GM21619 (cell line): ENCODE measurements around the gene PHACTR3.

Source experiments
- ATAC-seq: cut with Tn5 transposase; IDR thresholded peaks from one replicate; pipeline ENCODE4 v1.9.1; 2021; ENCODE audit not compliant: unreplicated experiment

The PHACTR3 gene

DNA sequence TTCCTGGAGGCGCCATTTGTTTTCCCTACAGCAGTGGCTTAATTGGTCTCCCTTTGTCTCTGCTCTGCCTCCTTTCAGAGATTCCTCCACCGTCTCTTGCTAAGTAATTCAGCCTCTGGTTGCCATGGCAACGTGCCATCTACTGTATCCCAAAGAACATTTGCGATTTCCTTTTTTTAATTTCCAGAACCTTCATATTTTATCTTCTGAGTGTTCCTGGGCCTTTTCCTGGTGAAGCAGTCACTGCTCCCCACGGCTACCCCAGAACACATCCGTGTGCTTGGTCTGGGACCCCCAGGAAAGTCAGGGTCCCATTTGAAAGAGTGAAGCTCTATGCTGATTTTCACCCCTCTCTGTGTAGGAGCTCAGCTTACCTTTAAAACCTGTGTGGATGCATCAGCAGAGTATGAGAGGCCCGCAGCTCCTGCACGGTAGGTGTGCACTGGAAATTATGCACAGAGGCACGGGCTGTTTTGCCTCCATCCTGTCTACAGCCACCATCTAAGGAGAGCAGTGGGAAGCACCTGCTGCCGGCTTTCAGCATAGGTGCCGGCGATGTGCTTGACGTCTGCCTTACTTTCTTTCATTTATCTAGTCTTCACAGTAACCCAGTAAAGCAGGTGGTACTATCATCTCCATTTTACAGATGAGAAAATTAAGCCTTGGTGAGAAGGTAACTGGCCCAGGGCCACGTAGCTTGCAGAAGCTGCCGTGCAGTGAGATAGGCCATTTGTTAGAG, 206.3 kb downstream of the PHACTR3 start:
- no peak for ATAC-seq

- no peak for ATAC-seq
These were observed 207.4 kb downstream of the PHACTR3 start for GRCh38 chr20:59811681-59812171.

- ATAC-seq = no peak
These were observed 208.2 kb downstream of the PHACTR3 start for GRCh38 chr20:59812286-59813125.

- no peak for ATAC-seq
These were observed 209.0 kb downstream of the PHACTR3 start for GRCh38 chr20:59813126-59813947.

- ATAC-seq = no peak
These were observed 209.9 kb downstream of the PHACTR3 start for GRCh38 chr20:59813948-59814839.

- no peak for ATAC-seq
These were observed 210.6 kb downstream of the PHACTR3 start for GRCh38 chr20:59814840-59815340.

DNA sequence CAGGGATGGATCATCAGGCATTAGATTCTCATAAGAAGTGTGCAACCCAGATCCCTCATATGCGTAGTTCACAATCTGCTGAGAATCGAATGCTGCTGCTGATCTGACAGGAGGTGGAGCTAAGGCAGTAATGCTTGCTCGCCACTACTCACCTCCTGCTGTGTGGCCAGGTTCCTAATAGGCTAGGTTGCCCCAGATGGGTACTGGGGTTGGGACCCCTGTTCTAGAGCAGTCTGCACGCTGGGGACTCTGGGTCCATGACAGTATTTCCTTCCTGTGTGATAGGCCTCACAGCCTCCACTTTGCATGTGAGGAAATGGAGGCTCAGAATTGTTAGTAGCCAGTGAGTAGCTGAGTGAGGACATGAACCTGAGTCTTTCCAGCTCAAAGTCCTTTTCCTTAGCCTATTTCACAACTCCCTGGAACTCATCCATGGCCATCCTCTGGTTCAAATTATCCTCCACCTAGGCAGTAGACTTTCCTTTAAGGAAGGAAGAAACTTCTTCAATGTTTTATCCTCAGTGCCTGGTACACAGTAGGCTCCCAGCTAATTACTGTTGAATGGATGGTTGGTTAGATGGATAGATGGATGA, 211.9 kb downstream of the PHACTR3 start:
- ATAC-seq = no peak

- ATAC-seq = no peak
These were observed 213.1 kb downstream of the PHACTR3 start for GRCh38 chr20:59817406-59817805.

DNA sequence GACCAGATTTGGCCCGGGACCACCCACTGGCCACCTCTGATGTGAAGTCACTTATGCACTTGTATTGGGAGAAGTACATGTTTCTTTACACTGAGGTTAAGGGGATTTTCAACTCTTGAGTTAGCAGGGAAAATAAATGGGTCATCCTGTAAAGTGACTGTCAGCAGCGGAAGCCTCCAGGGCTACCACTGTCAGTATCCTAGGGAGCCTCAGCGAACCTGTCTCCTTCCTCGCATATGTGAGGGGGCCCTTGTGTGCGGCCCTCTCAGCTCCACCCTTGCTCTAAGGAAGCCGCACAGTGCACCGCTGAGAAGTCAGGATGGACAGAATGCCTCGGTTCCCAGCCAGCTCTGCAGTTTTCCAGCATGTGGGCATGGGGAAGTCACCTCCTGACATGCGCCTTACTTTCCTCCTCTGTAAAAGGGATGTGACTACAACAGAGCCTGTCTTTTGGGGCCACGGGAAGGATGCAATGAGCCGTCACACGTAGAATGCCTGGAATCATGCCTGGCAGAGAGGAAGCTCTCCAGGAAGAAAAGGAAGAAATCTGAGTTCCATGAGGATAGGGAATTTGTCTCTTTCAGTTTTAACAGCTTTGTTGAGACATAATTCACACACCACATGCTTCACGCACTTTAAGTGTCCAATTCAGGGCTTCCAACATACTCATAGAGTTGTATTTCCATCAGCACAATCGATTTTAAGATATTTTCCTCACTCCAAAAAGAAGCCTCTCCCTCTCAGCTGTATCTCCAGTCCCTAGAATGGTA, 213.7 kb downstream of the PHACTR3 start:
- no peak for ATAC-seq

GRCh38 chr20:59818911-59819310, 214.6 kb downstream of the PHACTR3 start:
- no peak for ATAC-seq

GRCh38 chr20:59819496-59820203, 215.3 kb downstream of the PHACTR3 start:
- no peak for ATAC-seq

DNA sequence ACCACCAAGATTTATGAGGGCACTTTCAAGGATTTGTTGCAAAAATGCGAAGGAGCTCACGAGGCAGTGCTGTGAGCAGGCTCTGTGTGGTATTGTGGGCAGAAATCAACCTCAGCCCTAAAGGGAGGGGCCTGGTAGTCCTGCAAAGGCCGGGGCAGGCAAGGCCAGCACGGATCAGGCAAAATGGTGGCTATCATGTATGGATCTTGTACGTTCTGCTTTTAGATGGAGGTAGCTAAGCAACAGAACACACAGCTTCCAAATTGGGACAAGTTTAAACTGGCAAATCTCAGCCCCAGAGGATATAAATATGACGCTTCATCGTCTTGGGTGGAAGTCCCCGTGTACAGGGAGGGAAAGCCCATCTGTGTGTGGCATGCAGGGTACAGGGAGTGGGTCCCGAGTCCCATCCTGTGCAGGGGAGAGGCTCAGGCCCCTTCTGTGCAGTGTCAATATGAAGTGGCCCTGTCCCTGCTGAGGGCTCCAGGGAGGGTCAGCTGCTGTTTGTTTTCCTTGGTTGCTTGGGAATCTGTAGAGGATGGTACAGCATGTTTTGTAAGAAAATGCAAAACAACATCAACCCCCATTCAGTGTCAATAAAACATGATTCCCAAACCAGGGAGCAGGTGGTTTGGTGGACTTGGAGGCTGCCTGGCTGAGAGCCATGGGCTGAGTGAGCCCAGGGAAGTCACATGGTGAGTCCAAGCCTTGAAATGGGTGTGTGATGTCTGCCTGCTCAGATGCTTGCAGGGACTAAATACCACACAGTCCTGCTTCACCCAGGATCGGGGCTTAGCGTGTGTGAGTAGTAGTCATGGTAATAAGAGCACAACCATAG, 216.1 kb downstream of the PHACTR3 start:
- ATAC-seq = no peak

- ATAC-seq = no peak
These were observed 216.9 kb downstream of the PHACTR3 start for GRCh38 chr20:59821201-59821600.

- no peak for ATAC-seq
These were observed 217.4 kb downstream of the PHACTR3 start for GRCh38 chr20:59821788-59822187.

DNA sequence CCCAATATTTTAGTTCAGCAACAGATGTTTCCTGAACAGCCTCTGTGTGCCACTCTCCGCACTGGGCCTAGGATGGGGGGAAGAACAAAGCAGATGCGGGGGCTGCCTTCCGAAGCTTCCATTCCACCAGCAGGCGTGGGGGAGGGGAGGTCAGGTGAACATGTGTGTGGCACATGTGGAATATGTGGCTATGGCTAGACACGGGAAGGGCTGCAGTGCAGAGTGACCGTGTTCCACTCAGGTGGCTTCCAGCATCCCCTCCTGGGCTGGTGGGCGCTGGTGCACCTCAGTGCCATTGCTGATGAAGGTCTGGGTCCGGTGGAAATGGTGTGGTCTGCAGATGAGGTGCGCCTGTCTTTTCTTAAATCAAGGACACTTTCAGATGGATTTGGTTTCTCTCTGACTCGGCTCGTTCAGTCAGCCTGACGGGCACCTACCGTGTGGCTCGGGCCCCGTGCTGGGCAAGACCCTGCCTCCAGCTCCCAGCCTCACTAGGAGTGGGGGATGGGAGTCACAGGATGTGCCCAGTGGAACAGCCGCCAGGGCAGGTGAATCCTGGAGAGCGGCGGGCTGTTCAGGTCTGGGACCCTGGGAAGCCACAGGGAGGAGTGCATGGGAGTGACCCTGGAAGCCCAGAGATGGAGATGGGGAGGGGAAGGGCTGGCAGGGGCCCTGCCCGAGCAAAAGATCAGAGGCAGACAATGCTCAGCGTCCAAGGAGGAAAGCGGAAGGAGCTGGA, 218.1 kb downstream of the PHACTR3 start:
- no peak for ATAC-seq

DNA sequence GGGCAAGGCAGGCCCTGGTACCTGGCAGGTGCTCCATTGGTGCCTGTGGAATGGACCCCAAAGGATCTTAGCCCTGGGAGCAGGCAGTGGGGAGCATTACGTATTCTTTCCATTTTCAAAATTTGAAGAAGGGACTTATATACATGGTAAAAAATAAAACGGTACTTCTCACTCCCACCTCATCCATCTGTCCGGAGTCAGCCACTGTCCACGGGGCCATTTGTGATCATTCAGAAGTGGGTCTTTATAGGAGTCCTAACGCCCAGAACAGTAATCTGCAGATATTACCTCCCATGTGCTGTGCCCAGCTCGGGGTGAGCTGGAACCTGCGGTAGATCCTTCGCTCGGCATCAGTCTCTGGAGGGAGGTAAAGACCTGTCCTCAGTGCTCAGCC, 218.7 kb downstream of the PHACTR3 start:
- ATAC-seq = no peak
